ENCODE results near the gene EIF3I. TPM values are rescaled to one million over a fixed set of nuclear protein-coding genes. Genes with fewer than 3 reads are reported as not detected.

Gene EIF3I
- total and polyA plus RNA-seq, 2 of the 13 experiments (the other 11 are each of a cell fraction or from before 2014, with no cell fraction given) = 210 to 223 TPM

- TF ChIP-seq POGK (CRISPR knock-in tag; conservative IDR thresholded peaks at IDR 0.05) = no peak
- TF ChIP-seq KLF15 (CRISPR knock-in tag; IDR thresholded peaks at IDR 0.05; ENCODE audit: borderline replicate concordance) = no peak
- no peak for TF ChIP-seq ZNF841 (CRISPR knock-in tag; IDR thresholded peaks at IDR 0.05; ENCODE audit: borderline replicate concordance)
- TF ChIP-seq NFYB (CRISPR knock-in tag; IDR thresholded peaks at IDR 0.05) = no peak
- no peak for TF ChIP-seq ZBTB37 (CRISPR knock-in tag; IDR thresholded peaks at IDR 0.05)
- no peak for TF ChIP-seq MAFG (CRISPR knock-in tag; IDR thresholded peaks at IDR 0.05)
- TF ChIP-seq ZNF326 (CRISPR knock-in tag; IDR thresholded peaks at IDR 0.05; ENCODE audit: borderline replicate concordance) = no peak
- no peak for TF ChIP-seq PREB (CRISPR knock-in tag; IDR thresholded peaks at IDR 0.05)
- TF ChIP-seq CCAR2 (optimal IDR thresholded peaks at IDR 0.05; ENCODE audit: low read depth, low read length) = no peak
- no peak for TF ChIP-seq ZNF354B (CRISPR knock-in tag; IDR thresholded peaks at IDR 0.05)
- TF ChIP-seq NCOA5 (CRISPR knock-in tag; IDR thresholded peaks at IDR 0.05) = no peak
- no peak for TF ChIP-seq CREM (IDR thresholded peaks at IDR 0.05)
- TF ChIP-seq CREM (CRISPR knock-in tag; IDR thresholded peaks at IDR 0.05) = no peak
- no peak for TF ChIP-seq RARG (CRISPR knock-in tag; IDR thresholded peaks at IDR 0.05; ENCODE audit: low read depth)
- no peak for TF ChIP-seq GABPA (IDR thresholded peaks at IDR 0.05; ENCODE audit: low read depth, low read length)
- 0 out of 2 replicates have a peak, but pooled peaks have one; percentile 10 for TF ChIP-seq GABPA (CRISPR knock-in tag; IDR thresholded peaks at IDR 0.05; ENCODE audit: low read depth)
- TF ChIP-seq MEIS1 (CRISPR knock-in tag; IDR thresholded peaks at IDR 0.05; ENCODE audit: borderline replicate concordance) = no peak
Observed at GRCh38 chr1:32247983-32248889, 26.0 kb downstream of the EIF3I start (continued).

All from HepG2 (cell line).